Caco-2 (cell line): ENCODE measurements around the gene ARSB. TPM values are rescaled to one million over a fixed set of nuclear protein-coding genes. Genes with fewer than 3 reads are reported as not detected.

Experiments used
- total RNA-seq: library from RNA; stranded (reverse); gene quantifications from 2 replicates; pipeline ENCODE4 v1.2.3, GENCODE V29; 2022

ARSB gene
- total RNA-seq, 1 experiment from 2014 or later: 17.4 TPM

Other genes with a start within 250 kb of the ARSB start
- gene DMGDH, start 84.4 kb upstream of the ARSB start, total RNA-seq: 0.28 and 1.8 TPM in 2 replicates
- gene BHMT2, start 84.5 kb upstream of the ARSB start, total RNA-seq: not detected in 2 replicates
- not detected in 2 replicates for gene BHMT, start 126.5 kb upstream of the ARSB start, total RNA-seq